Spinal cord (tissue), 10 donors: ENCODE data around the gene SEC24B. TPM values are rescaled to one million over a fixed set of nuclear protein-coding genes. Genes with fewer than 3 reads are reported as not detected.

Source experiments
- DNase-seq, 6 donors: peaks; one replicate each; pipeline versions ENCODE4 v3.0.0 to v3.0.0-alpha.2; 2013 to 2015; ENCODE audit warnings: low spot score in 6 of 6, low read depth in 4 of 6
- H3K27ac ChIP-seq: one replicate; pipeline ENCODE4 v1.5.1; 2013; ENCODE audit warnings: low read depth, low read length, control low read depth
- H3K27me3 ChIP-seq: one replicate; pipeline ENCODE4 v1.6.1; 2013; ENCODE audit warnings: low read length; ENCODE audit not compliant: control insufficient read depth, insufficient read depth
- H3K36me3 ChIP-seq: one replicate; pipeline ENCODE4 v1.6.1; 2013; ENCODE audit warnings: low read length; ENCODE audit not compliant: control insufficient read depth, insufficient read depth
- H3K4me1 ChIP-seq: one replicate; pipeline ENCODE4 v1.6.1; 2013; ENCODE audit warnings: low read length; ENCODE audit not compliant: control insufficient read depth, insufficient read depth
- H3K4me3 ChIP-seq: one replicate; pipeline ENCODE4 v1.5.1; 2013; ENCODE audit warnings: low read depth, low read length, control low read depth
- H3K9me3 ChIP-seq: one replicate; pipeline ENCODE4 v1.6.1; 2013; ENCODE audit warnings: low read length; ENCODE audit not compliant: control insufficient read depth, insufficient read depth
- WGBS: methylation state at CpG from one replicate; pipeline ENCODE4 v1.1.5; 2013; ENCODE audit warnings: missing lambda C conversion rate; ENCODE audit not compliant: insufficient coverage; 5-methylcytosine and 5-hydroxymethylcytosine counted together
- polyA plus RNA-seq, 2 donors: library from polyadenylated mRNA; unstranded; fragments of 120-200 nt; gene quantifications; one replicate each; pipeline ENCODE4 v1.2.1, GENCODE V29; 2013; ENCODE audit not compliant: insufficient read length in 2 of 2
- total RNA-seq, 2 donors: library from RNA; depleted of rRNA in 1 of 2; stranded (reverse); fragments of 120-200 nt in 1 of 2; fragments of >200 nt in 1 of 2; gene quantifications; one replicate each; pipeline versions ENCODE4 v1.2.3 to v1.2.4, GENCODE V29; 2013 to 2014
- donor health status: healthy.

The SEC24B gene
- total and polyA plus RNA-seq, 4 donors = 24.0 to 34.9 (median 29.7) TPM

DNA sequence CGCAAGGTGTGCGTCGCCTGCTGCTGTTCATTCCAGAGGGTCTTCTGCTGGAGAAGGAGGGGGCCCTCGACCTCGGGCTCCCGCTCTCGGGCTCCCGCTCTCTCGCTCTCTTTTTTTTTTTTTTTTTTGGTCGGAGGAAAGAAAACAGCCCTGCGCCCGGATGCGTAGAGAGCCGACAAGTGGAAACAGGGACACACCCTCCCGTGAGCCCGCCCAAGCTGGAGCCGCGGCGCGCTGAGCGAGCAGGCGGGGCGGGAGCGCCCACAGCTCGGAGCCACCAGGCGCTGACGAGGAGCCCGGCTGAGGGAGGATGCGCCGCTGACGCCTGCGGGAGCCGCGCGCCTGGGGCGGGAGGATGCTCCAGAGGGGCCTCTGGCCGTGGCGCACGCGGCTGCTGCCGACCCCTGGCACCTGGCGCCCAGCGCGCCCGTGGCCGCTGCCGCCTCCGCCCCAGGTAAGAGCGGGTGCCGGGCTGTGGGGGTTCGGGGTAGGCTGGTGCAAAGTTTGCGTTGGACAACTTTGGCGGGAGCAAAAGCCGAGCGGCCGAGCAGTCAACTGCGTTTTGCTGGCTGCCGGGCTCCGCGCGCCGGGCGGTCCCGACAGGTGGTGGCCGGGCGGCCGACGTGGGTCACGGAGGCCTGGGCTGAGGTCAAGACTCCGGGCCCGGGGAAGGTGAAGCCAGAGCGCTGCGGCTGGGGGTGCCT is 126.5 kb downstream of the SEC24B start, which contains the start of gene MCUB:
MCUB (plus strand) TSS at position 264 of the 704 bp plus-strand sequence; CDS start at position 356, 92 bp downstream.
- Histone ChIP-seq H3K36me3 (peaks cover 7% of the 10 kb centered on the region), H3K27ac (peak within 1 kb of the TSS; percentile 89), H3K27me3 (peaks cover 8% of the 10 kb centered on the region), H3K9me3 (no peaks in the 10 kb centered on the region), H3K4me1 (peaks cover 17% of the 10 kb centered on the region), H3K4me3 (peak within 1 kb of the TSS; percentile 62)
- under 1% methylated on average over 72 of the region's 73 CpGs for WGBS
- DNase-seq = peak in 4 of 6 donors; percentile 33 to 92 (median 62)

DNA sequence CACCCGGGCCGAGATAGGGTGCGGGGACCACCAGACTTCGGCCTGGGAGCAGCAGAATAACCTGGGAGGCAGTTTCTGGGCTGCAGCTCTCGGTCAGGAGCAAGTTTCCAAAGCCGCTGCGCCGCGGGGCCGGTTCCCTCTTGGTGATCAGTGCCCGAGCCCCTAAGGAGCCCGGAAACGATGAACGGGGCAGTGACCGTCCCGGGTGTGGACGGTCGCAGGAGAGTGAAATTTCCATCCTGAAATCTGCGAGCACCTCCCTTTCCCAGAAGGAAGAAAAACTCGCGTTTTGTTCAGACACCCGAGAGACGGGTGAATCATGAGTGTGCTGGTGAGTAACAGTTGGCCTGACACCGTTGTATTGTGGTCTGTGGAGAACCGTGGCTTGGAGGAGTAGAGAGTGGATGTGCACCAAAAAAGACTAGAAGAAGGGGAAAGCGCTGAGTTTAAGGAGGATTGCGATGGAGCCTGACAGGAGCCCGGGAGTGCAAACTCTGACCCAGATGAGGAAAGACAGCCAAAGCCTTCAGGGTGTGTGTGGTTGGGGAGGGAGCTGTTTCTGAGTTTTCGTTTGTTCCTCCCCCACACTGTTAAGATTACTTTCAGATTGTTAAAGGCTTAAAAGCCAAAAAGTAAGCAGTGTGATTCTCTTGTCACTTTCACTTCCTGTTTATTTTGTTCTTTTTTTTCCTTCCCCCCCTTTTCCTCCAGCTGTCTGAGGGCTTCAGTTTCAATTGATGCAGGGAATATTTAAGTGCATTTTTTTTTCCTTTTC is 127.3 kb downstream of the SEC24B start:
- Histone ChIP-seq H3K27ac (peak overlapping the region; percentile 89), H3K9me3 (no peaks in the 10 kb centered on the region), H3K36me3 (peaks cover 7% of the 10 kb centered on the region), H3K4me3 (peak overlapping the region; percentile 62), H3K27me3 (peaks cover 8% of the 10 kb centered on the region), H3K4me1 (peaks cover 17% of the 10 kb centered on the region)
- peak in 3 of 6 donors; percentile 17 to 62 (median 43) for DNase-seq
- WGBS = under 1% methylated on average over 27 of the region's 29 CpGs

DNA sequence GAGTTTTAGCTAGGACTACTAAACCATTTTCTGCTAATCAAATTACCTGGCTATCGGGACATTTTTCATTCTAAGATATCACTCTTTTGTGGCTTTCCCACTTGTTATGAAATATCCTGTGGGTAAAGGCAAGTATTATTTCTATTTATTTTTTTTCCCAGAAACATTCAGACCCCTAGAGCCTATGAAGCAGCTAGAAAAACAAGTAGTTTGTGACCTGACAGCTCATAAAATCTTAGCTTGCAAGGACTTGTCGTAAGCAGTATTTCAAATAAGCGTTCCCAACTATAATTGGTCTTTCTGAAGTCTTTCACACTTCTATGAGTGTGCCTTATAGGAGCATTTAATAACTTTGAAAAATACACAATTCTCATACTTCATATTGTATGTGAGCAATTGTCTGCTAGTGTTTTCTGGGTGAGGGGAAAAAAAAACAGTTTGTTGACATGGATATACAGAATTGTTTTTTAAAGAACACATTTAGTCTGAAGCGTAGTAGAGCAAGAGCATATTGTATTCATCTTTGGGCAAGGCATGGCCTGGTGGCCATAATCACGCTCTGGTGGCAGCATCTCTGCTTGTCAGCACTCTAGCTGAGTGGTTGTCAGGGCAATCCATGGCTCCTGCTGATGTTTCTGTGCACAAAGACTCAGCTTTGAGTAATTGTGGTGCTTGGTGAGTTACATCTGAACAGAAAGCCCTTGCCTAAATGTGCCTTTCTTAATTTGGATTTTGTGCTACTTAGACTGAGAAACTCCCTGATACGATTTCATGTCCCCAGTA is 129.0 kb downstream of the SEC24B start:
- H3K9me3 ChIP-seq = no peaks in the 10 kb centered on the region
- peaks cover 17% of the 10 kb centered on the region for H3K4me1 ChIP-seq
- WGBS = 55% methylated on average over 4 of the region's 6 CpGs
- H3K4me3 ChIP-seq = no peak overlapping the region
- H3K27ac ChIP-seq = no peak overlapping the region
- H3K27me3 ChIP-seq = peaks cover 8% of the 10 kb centered on the region
- H3K36me3 ChIP-seq = peaks cover under 1% of the 10 kb centered on the region
- peak in 3 of 6 donors; percentile 6 to 66 (median 49) for DNase-seq

DNA sequence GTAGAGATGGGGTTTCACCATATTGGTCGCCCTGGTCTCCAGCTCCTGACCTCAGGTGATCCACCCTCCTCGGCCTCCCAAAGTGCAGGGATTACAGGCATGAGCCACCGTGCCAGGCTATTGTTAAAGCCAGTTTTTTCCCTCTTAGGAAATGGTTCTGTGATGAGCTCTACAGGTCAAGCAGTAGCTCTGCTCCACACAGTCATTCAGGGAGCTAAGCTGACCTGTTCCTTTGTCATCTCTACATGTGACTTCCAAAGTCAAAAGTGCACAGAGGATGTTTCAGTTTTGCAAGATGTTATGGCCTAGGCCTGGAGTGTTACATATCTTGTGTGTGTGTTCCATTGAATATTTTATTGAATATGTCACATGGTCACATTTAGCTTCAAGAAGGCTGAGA is 137.9 kb downstream of the SEC24B start:
- WGBS = 100% methylated on average over 1 of the region's 3 CpGs

DNA sequence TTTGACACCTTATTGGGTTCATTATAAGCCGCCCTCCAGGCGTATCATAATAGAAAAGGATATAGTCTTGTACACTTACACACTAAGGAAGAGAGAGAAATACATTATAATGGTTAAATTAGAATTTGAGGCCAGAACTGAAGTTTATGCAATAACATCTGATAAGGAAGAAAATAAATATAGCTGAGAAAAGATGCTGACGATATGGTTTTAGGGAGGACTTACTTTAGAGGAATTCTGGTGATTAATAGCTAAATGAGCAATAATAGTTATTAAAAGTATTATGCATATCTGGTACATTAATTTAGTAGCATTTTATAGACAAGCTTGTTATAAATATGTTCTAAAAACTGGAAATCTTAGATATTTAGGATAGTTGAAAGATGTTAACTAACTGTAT is 138.5 kb downstream of the SEC24B start:
- no CpG with 5 or more reads among the region's 3 CpGs for WGBS
- no peak for DNase-seq
- H3K4me3 ChIP-seq = no peak overlapping the region
- no peaks in the 10 kb centered on the region for H3K36me3 ChIP-seq
- no peaks in the 10 kb centered on the region for H3K27me3 ChIP-seq
- no peaks in the 10 kb centered on the region for H3K4me1 ChIP-seq
- no peaks in the 10 kb centered on the region for H3K9me3 ChIP-seq
- no peak overlapping the region for H3K27ac ChIP-seq

More for the DNA sequence above, 137.9 kb downstream of the SEC24B start:
- H3K27me3 ChIP-seq = no peaks in the 10 kb centered on the region
- no peak for DNase-seq
- no peak overlapping the region for H3K27ac ChIP-seq
- H3K9me3 ChIP-seq = no peaks in the 10 kb centered on the region
- H3K36me3 ChIP-seq = no peaks in the 10 kb centered on the region
- no peaks in the 10 kb centered on the region for H3K4me1 ChIP-seq
- H3K4me3 ChIP-seq = no peak overlapping the region

DNA sequence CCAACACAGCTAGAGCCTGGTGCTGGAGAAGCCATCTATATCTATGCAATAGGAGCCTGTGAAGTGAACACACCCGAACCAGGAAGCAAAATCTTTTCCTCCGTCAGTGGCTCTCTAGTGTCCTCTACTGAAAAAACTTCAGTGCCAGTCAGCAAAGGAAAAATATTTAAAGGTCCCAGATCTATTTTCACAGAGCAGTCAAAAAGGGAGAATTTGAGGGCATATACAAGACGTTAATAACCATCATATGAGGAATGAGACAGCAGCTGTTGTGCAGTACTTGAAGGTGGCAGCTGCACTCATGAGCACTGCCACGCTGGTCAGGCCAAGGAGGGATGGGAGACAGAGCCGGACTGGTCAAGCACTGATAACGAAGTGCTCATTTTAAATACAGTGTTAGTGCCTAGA is 140.8 kb downstream of the SEC24B start:
- 61% methylated on average over 6 of the region's 6 CpGs for WGBS

DNA sequence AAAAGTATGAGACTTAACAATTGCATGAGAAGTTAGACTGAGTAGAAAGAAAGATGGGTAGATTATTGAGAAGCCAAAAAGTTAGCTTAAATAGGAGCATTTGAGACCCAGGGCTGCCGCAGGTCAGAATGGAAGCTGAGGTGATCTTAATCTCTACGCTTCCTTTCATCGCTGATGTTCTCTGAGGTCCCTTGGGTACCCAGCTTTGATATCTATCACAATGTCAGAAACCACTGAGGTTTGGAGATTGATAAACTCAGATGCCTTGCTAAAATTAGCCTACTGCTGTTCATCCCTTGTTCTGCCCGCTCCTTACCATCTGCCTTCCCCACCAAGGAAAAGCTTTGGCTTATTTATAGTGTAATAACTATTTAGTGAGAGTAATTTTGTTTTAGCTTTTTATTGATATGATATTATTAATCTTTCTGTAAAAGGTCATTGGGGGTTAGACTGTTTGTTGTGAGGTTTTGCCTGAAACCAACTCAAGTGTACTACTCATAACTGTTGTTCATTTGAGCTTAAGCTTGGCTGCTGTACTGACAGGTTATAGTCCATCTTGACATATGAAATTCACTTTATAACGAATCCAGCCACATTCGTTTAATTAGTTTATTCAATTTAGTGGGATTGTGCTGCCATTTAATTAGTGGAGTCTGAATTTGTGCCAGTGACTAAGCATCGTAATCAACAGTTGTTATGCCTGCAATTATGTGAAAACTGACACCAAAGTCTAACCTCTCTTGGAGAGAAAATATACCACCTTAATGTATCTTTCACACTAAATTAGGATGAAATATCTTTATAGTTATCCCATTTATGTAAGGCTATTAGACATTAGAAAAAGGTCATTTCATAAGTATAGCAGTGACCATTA is 141.6 kb downstream of the SEC24B start:
- H3K36me3 ChIP-seq = no peaks in the 10 kb centered on the region
- no peaks in the 10 kb centered on the region for H3K4me1 ChIP-seq
- H3K9me3 ChIP-seq = no peaks in the 10 kb centered on the region
- H3K27ac ChIP-seq = no peak overlapping the region
- DNase-seq = peak in 1 of 6 donors; percentile 46
- no peaks in the 10 kb centered on the region for H3K27me3 ChIP-seq
- H3K4me3 ChIP-seq = no peak overlapping the region
- WGBS = 100% methylated on average over 3 of the region's 7 CpGs

More for the DNA sequence above, 140.8 kb downstream of the SEC24B start:
- Histone ChIP-seq H3K27me3 (no peaks in the 10 kb centered on the region), H3K9me3 (no peaks in the 10 kb centered on the region), H3K27ac (no peak overlapping the region), H3K4me3 (no peak overlapping the region), H3K36me3 (no peaks in the 10 kb centered on the region), H3K4me1 (no peaks in the 10 kb centered on the region)
- peak in 2 of 6 donors; percentile 33 to 47 for DNase-seq

DNA sequence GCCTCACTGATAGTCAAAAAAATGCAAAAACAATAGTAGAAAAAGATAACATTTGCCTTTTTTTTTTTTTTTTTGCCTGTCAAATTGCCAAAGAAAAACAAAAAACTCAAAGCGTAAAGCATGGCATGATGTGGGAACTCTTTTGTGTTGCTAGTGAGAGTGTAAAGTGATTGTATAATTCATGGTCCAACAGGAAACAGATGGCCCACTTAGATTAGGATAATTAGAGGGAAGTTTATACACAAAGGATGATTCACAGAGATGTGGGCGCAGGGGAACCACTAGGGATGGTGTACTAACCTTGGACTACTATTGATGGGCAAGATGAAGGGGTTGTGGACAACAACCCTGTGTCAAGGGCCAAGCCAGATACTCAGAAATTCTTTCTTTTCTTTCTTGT is 142.8 kb downstream of the SEC24B start:
- H3K27ac ChIP-seq = no peak overlapping the region
- no peaks in the 10 kb centered on the region for H3K9me3 ChIP-seq
- no peak overlapping the region for H3K4me3 ChIP-seq
- peak in 2 of 6 donors; percentile 28 to 68 for DNase-seq
- no peaks in the 10 kb centered on the region for H3K4me1 ChIP-seq
- no peaks in the 10 kb centered on the region for H3K36me3 ChIP-seq
- H3K27me3 ChIP-seq = no peaks in the 10 kb centered on the region
- 38% methylated on average over 2 of the region's 2 CpGs for WGBS
